GM20431 (cell line): ENCODE results near the gene TNFRSF19.

ENCODE experiments used
- in situ Hi-C: fragments of 300-500 bp; cut with MseI, MboI; formaldehyde crosslinking; loops from one replicate; pipeline ENCODE4 v1.15.0; 2020; ENCODE audit warnings: low sequenced_read_pairs; ENCODE audit not compliant: unreplicated experiment

Gene TNFRSF19

GRCh38 chr13:23567906-23568460, 2.2 kb upstream of the TNFRSF19 start:
- in situ Hi-C loops: no loop called here

DNA sequence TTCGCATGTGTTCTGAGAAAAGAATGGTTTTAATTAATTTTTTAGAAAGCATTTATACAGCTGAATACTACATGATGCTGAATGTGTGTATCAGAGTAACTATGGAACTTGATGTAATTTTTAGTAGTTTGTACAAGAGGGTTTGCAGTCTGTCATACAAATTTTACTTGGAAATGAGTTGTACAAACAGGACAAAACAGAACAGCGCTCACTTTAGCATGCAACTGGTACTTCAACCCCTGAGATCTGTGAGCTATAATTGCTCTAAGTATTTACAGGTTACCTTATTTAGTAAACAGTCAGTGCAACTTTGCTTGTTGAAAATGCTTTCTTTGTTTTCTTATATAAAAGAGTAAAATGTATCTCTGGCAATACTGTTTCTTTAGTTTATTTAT, 706 bp downstream of the TNFRSF19 start:
- in situ Hi-C loops: no loop called here

- in situ Hi-C loops: no loop called here
Measured at GRCh38 chr13:23571431-23571830, 1.2 kb downstream of the TNFRSF19 start.

DNA sequence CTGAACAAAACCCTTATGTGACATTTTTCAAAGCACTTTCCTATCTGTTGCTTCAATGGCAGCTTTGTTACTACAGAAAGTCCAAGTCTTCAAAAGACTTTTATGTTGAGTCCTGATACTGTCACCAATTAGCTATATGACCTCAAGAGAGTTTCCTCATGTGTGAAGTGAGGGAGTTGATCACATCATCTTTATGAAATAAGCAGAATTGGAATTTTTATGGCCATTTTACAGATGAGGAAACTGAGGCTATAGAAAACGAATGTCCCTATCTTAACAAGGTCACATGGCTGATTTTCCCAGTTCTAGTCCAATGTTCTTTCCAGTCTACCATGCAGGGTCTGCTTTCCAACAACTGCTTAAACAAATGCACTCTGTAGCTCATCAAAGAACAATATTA, 2.6 kb downstream of the TNFRSF19 start:
- in situ Hi-C loops: no loop called here

GRCh38 chr13:23574421-23575145, 4.4 kb downstream of the TNFRSF19 start:
- in situ Hi-C loops: loop anchor here (25.0 kb wide), 1 partner anchor 288 kb away; no protein-coding TSS in a partner anchor

- in situ Hi-C loops: loop anchor here (25.0 kb wide), 1 partner anchor 287 kb away; no protein-coding TSS in a partner anchor
Measured at GRCh38 chr13:23575632-23576031, 5.4 kb downstream of the TNFRSF19 start.

DNA sequence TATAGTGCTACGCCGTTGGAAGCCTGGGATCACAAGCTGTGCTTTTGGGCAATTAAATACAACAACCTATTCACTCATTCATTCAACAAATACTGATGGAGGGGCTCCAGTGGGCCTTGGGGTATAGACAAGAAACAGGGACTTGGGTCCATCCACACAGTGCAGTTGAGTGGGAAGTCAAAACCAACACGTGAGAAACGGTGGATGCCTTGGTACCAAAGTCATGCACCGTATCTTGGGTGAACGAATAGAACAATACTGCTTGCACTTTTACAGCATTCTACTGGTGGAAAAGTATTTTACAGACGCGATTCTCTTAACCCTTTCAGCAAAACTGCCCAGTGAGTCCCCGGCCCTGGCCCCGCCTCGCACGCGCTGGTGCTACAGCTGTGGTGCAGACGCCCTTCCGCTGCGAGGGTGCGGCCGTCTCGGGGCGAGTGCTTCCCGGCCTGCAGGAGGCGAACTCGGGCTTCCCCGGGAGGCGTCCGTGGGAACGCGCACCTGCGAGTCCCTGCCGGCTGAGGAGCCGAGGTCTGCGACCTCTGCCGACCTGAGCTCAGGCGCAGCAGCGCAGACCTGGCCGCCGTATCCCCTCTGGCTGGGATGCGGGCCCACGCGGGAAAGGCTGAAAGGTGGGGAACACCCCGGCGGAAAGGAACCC, 8.3 kb downstream of the TNFRSF19 start:
- in situ Hi-C loops: loop anchor here (25.0 kb wide), 1 partner anchor 284 kb away; no protein-coding TSS in a partner anchor

- in situ Hi-C loops: loop anchor here (25.0 kb wide), 1 partner anchor 283 kb away; no protein-coding TSS in a partner anchor
Measured at GRCh38 chr13:23579072-23579895, 9.1 kb downstream of the TNFRSF19 start.

DNA sequence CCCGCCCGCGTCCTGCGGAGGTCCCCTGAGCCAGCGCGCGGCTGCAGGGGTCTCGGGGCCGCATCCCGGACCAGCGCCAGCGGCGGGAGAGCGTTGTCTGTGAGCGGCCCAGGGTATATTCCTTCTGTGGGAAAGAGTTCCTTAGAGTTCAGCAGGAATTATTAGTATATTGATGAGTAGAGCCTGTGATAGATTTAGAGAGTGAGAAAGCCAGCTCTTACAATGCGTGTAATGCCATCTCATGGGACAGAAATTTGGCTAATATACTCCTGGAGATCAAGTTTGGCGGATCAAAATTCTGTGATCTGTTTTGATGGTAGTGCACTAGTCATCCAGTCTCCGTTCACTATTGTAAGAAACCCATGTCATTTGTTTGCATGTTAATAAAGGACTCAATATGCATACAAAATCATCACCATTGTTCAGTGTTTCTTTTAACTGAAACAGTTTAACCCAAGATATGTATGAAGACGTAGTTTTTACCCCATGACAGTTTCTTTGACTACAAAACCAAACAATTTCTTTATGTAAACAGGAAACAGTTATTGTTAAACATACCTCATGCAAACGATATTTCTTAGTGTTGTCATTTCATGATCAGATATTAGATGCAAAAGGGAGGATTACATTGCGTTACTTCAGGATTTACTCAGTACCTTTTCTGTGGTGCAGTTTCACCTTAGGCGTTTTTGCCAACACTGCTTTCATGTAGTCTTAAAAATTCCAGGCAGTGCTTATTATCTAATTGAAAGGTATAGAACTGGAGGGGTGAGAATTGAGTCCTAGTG, 9.9 kb downstream of the TNFRSF19 start:
- in situ Hi-C loops: loop anchor here (25.0 kb wide), 1 partner anchor 282 kb away; no protein-coding TSS in a partner anchor

- in situ Hi-C loops: loop anchor here (25.0 kb wide), 1 partner anchor 282 kb away; no protein-coding TSS in a partner anchor
Measured at GRCh38 chr13:23580684-23581060, 10.5 kb downstream of the TNFRSF19 start.

- in situ Hi-C loops: loop anchor here (25.0 kb wide), 1 partner anchor 279 kb away; no protein-coding TSS in a partner anchor
Measured at GRCh38 chr13:23583491-23583890, 13.3 kb downstream of the TNFRSF19 start.

DNA sequence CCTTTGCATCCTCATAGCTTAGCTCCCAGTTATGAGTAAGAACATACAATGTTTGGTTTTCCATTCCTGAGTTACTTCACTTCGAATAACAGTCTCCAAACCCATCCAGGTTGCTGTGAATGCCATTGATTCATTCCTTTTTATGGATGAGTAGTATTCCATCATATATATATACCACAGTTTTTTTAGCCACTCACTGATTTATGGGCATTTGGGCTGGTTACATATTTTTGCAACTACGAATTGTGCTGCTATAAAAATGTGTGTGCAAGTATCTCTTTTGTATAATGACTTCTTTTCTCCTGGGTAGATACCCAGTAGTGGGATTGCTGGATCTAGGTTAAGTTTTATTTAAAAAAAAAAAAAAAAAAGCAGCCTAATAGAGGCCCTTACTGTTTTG, 14.1 kb downstream of the TNFRSF19 start:
- in situ Hi-C loops: loop anchor here (25.0 kb wide), 1 partner anchor 278 kb away; no protein-coding TSS in a partner anchor

DNA sequence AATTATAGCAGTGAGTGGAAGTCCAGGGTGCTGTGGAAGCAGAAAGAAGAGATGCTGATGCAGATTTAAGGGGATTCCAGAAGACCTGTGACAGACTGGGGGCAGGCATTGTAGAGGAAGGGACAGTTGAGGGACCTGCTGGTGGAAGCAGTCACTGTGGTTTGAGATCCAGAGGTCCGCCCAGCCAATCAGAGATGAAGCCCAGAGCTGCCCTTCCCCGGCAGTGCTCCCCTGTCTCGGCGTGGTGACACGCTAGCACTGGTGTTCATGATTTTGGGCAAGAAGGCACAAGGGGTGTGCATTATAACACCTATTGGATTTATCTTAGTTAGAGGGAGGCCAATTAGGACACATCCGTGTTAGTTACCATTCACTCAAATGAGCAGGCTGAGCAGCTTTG, 16.1 kb downstream of the TNFRSF19 start:
- in situ Hi-C loops: loop anchor here (25.0 kb wide), 1 partner anchor 276 kb away; no protein-coding TSS in a partner anchor

GRCh38 chr13:23588666-23589065, 18.5 kb downstream of the TNFRSF19 start:
- in situ Hi-C loops: loop anchor here (25.0 kb wide), 1 partner anchor 274 kb away; no protein-coding TSS in a partner anchor

GRCh38 chr13:23592596-23592995, 22.4 kb downstream of the TNFRSF19 start:
- in situ Hi-C loops: loop anchor here (25.0 kb wide), 1 partner anchor 270 kb away; no protein-coding TSS in a partner anchor

- in situ Hi-C loops: loop anchor here (25.0 kb wide), 1 partner anchor 269 kb away; no protein-coding TSS in a partner anchor
Measured at GRCh38 chr13:23593148-23593547, 22.9 kb downstream of the TNFRSF19 start.

- in situ Hi-C loops: loop anchor here (25.0 kb wide), 1 partner anchor 268 kb away; no protein-coding TSS in a partner anchor
Measured at GRCh38 chr13:23594290-23594689, 24.1 kb downstream of the TNFRSF19 start.

- in situ Hi-C loops: loop anchor here (25.0 kb wide), 1 partner anchor 264 kb away; no protein-coding TSS in a partner anchor
Measured at GRCh38 chr13:23598369-23598768, 28.2 kb downstream of the TNFRSF19 start.
